ENCODE results near the gene CHCHD5.
A peak's percentile ranks its signal among the peaks of the same experiment; 100 is the strongest.

The CHCHD5 gene

GRCh38 chr2:112626604-112627059 lies 42.2 kb downstream of the CHCHD5 start:
- peak; percentile 62 to 65 for DNase-seq

GRCh38 chr2:112627060-112628040 lies 42.9 kb downstream of the CHCHD5 start:
- no peak for DNase-seq

- DNase-seq = no peak
Measured at GRCh38 chr2:112629224-112629623, 44.8 kb downstream of the CHCHD5 start.

- DNase-seq = no peak
Measured at GRCh38 chr2:112629823-112630222, 45.4 kb downstream of the CHCHD5 start.

- DNase-seq = no peak
Measured at GRCh38 chr2:112630268-112630667, 45.9 kb downstream of the CHCHD5 start.

GRCh38 chr2:112633708-112634107 lies 49.3 kb downstream of the CHCHD5 start:
- no peak for DNase-seq

- DNase-seq = peak in 1 of 2 donors; percentile 15
Measured at GRCh38 chr2:112634153-112634873, 49.9 kb downstream of the CHCHD5 start.

- DNase-seq = no peak
Measured at GRCh38 chr2:112634874-112635157, 50.4 kb downstream of the CHCHD5 start.

- DNase-seq = no peak
Measured at GRCh38 chr2:112636605-112637288, 52.3 kb downstream of the CHCHD5 start.

GRCh38 chr2:112637289-112637660 lies 52.9 kb downstream of the CHCHD5 start:
- no peak for DNase-seq
